ENCODE measurements around the gene PRDM1.

DNA sequence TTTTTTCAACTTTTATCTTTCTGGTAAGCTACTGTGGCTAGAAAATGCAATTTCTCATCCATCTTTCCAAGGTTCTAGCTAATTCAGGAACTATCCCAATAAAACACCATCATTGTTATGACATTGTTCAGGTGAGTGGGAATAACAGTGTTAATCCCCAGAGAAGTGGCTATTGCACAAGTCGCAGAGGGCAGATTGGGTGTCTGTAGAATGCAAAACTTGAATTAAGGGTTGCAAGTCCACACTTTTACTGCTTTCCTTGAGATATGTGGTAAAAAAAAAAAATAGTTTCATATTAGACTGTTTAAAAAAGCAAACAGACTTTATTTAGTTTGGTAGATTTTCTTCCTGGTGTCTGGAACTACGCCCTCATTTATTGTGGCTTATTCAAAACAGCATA lies 41.1 kb upstream of the PRDM1 start:
- no peak for TF ChIP-seq POLR2A (IDR thresholded peaks at IDR 0.05)
- TF ChIP-seq, protein P1, sequence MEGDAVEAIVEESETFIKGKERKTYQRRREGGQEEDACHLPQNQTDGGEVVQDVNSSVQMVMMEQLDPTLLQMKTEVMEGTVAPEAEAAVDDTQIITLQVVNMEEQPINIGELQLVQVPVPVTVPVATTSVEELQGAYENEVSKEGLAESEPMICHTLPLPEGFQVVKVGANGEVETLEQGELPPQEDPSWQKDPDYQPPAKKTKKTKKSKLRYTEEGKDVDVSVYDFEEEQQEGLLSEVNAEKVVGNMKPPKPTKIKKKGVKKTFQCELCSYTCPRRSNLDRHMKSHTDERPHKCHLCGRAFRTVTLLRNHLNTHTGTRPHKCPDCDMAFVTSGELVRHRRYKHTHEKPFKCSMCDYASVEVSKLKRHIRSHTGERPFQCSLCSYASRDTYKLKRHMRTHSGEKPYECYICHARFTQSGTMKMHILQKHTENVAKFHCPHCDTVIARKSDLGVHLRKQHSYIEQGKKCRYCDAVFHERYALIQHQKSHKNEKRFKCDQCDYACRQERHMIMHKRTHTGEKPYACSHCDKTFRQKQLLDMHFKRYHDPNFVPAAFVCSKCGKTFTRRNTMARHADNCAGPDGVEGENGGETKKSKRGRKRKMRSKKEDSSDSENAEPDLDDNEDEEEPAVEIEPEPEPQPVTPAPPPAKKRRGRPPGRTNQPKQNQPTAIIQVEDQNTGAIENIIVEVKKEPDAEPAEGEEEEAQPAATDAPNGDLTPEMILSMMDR (IDR thresholded peaks at IDR 0.05), result no peak

Data from body of pancreas (tissue), 4 donors.